Dedifferentiated amniotic fluid mesenchymal stem cell (primary cell): Measurements from ENCODE around the gene FAF2.

Source experiments
- DNase-seq: peaks from one replicate; pipeline ENCODE4 v3.0.0-alpha.2; 2016; ENCODE audit errors: extremely low spot score

The FAF2 gene

DNA sequence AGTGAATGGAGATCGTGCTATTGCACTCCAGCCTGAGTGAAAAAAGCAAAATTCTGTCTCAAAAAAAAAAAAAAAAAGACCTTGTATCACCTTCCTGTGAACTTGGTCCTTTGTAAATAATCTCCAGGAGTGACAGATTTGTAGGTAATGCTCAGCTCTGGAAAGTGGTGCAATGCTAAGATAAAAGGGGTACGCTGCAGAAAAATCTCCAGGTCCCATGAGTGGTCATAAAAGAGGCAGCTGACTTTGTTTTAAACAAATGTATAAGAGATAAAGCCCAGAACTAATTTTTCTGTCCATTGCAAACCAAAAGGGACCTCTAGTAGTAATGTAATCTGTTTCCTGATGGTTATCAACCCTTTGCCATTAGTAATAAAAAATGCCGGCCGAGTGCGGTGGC is 55.3 kb downstream of the FAF2 start:
- DNase-seq = no peak

DNA sequence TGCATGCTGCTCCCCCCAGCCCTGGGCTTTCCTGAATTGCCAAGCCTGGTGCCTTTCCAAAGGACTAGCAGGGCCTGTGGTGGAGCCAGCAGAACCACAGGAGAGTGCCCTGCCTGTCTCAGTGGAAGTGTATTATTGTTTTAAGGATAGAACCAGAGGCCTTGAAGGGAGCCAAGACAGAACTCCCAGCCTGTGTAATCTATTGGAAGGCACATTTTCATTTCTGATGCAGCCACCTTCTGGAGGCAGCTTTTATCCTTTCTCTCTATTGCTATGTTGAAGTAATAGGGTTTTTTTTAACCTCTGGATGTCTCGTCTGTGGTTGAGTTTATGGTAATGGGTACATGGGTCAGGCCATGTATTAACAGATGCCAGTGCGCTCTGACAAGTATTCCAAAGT is 59.7 kb downstream of the FAF2 start:
- no peak for DNase-seq

DNA sequence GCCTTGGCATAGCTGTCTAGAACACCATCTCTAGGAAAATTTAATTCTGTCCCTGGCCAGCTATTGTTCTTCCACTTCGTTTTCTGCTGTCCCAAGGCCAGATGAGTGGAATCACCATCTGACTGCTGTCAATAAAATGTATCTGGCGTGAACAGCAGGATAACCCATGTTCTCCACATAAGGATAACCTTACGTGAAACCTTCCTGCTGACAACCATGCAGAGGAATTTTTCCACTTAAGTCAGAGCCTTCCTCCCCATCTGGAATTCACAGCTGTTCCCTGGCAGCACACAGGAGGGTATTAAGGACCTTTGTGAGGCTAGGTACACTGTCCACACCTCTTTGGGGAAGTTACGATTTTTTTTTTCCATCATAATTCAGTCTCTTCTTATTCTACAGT is 60.4 kb downstream of the FAF2 start:
- no peak for DNase-seq

DNA sequence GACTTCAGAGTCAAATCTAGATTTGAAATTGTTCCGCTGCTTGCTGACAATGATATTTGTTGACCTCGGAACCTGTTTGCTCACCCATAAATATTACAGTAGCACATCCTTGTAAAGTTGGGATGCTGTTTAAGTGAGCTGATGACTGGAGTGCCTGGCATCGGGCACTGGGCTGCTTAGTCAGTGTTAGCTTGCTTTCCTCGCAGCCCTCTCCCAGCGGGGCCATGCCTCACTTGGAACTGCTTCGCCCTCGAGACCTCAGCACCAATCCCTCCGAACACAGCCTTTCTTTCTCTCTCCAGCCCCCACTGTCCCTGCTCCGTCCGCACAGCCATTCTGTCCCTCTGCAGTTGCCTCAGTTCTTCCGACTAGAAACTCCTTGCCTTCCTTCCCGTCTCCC is 65.6 kb downstream of the FAF2 start:
- no peak for DNase-seq

DNA sequence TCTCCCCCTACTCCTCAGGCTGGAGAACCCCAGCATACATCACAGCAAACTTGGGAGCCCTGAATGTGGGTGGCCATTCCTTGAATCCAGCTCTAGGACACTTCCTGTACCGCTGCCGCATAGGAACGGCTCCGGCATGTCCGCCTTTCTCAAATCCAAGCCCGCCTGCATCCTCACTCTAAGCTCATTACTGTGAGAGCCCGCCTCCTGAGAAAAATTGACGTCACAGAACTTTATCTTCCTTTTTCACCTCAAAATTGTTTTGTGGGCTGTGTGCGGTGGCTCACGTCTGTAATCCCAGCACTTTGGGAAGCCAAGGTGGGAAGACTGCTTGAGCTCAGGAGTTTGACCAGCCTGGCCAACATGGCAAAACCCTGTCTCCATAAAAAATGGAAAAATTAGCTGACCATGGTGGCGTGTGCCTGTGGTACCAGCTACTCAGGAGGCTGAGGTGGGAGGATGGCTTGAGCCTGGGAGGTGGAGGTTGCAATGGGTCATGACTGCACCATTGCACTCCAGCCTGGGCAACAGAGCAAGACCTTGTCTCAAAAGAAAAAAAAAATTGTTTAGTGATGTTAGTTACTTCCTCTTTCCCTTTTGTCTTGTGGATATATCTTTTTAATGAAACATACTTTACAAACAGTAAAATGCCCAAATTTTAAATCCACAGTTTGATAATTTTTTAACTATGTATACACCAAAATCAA is 66.2 kb downstream of the FAF2 start:
- no peak for DNase-seq

DNA sequence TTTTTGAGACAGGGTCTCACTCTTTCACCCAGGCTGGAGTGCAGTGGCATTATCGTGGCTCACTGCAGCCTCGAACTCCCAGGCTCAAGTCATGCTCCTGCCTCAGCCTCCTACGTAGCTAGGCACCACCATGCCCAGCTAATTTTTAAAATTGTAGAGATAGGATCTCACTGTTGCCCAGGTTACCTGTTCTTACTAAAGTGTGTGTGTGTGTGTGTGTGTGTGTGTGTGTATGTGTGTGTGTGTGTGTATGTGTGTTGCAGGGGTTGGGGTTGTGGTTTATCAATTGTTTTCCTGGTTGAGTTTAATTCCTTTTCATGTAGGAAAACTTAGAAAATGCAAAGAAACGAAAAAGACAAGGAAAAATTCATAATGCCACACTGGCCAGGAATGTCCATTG is 67.2 kb downstream of the FAF2 start:
- DNase-seq = no peak

DNA sequence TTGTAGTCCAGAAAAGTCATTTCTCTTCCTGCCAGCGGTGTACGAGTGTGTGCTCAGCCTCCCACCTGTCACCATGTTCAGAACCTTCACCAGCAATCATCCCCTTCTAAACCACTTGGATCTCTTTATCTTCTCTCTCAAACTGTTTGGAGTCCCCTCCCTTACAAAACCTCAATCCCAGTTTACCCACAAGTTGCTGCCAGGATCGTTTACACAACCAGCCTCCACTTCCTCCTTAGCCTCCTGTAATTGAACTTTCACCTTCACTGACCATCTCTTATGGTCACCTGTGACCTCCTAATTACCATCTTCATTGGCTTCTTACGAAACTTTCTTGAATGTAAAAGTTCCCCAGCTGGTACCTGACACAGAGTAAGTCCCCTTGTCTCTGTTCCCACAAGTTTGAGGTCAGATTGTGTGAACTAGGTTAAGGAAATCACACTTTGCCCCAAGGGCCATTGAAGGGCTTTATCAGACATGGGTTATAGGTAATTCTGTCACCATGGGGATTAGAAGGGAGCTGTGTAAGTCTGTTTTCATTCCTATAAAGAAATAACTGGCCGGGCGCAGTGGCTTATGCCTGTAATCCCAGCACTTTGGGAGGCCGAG is 69.0 kb downstream of the FAF2 start:
- no peak for DNase-seq

DNA sequence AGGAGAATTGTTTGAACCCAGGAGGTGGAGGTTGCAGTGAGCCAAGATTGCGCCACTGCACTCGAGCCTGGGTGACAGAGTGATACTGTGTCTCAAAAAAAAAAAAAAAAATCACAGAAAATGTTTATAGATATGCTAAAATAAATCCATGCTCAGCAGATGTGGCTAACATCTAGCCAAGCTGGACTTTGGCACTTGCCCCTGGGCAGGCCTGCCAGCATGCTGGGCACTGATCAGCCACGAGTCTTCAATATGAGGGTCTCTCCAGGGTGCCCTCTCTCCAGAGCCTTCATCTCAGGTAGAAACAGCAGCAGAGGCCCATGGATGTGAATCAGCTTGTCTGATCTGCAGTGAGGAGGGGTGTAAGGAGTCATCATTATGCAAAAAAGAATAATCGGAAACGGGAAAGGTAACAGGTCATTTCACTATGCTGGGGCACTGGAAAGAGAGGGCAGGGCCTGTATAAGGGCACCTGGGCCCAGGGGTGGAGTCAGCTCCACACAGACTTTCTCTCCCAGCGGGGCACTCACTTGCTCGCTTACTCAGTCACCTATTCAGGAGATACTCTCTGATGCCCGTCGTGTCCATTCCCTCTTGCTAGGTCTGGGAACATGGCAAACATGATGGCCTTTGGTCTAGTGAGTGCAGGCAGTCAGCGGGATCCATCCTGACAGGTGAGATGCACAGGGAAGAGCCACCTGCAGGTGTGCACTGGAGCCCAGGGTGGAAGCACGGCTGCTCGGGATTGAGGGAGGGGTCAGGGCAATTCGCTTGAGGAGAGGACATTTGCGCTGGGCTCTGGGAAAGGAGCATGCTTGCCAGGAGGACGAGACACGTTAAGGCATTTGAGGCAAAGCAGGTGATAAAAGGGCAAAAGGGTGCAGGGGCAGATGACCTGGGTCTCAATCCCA is 71.9 kb downstream of the FAF2 start:
- no peak for DNase-seq

DNA sequence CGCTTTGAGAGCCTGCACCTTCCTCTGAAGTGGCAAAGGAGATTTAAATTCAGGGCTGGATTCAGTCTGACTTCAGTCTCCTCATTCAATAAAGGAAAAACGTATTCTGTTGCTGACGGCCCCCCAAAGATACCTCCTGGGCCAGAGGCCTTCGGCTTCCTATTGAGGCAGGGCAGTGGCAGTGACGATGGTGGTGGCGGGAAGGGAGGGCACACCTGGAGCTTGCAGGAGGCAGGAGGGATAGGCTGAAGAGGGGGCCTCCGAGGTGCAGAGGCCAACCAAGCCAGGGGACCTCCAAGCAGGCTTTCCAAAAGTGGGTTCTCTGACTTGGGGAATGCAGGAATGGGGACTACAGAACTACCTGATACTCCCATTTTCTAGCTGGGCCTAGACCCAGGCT is 73.1 kb downstream of the FAF2 start:
- DNase-seq = no peak

DNA sequence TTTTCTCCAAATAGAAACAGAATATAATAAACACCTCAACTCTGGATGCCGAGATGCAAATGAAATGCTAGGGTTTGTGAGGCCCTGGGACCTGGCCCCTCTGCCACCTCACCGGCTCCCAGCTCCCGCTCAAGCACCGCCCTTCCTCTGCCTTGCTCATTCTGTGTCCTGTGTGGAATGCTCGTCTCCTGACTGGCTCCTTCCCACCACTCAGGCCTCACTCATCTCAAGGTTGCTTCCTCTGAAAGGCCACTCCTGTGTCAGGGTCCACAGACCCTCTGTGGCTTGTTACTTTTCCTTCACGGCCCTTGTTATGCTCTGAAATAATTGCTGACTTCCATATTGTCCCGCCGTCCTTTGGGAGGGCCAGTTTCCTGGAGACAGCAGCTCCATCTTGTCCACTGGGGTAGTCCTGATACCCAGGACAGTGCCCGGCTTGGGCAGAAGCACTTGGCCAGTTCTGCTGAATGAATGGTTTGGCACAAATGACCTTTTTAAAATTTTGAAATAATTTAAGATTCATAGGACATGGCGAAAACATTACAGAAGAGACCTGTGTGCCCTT is 73.6 kb downstream of the FAF2 start:
- no peak for DNase-seq

DNA sequence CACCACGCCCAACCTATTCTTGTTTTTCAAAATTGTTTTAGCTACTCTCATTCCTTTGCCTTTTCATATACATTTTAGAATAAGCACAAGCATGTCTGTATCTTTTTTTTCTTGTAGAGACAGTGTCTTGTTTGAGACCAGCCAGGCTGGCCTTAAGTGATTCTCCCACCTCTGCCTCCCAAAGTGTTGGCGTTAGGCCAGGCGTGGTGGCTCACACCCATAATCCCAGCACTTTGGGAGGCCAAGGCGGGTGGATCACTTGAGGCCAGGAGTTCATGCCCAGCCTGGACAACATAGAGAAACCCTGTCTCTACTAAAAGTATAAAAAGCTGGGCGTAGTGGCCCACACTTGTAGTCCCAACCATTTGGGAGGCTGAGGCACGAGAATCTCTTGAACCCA is 76.0 kb downstream of the FAF2 start:
- DNase-seq = no peak

DNA sequence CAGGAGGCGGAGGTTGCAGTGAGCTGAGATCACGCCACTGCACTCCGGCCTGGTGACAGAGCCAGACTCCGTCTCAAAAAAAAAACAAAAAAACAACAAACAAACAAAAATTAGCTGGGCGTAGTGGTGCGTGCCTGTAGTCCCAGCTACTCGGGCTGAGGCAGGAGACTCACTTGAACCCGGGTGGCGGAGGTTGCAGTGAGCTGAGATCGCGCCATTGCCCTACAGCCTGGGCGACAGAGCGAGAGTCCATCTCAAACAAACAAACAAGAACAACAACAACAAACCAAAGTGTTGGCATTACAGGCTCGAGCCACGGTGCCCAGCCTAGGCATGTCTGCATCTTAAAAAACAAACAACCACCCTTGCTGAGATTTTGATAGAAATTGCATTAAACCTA is 76.8 kb downstream of the FAF2 start:
- no peak for DNase-seq

DNA sequence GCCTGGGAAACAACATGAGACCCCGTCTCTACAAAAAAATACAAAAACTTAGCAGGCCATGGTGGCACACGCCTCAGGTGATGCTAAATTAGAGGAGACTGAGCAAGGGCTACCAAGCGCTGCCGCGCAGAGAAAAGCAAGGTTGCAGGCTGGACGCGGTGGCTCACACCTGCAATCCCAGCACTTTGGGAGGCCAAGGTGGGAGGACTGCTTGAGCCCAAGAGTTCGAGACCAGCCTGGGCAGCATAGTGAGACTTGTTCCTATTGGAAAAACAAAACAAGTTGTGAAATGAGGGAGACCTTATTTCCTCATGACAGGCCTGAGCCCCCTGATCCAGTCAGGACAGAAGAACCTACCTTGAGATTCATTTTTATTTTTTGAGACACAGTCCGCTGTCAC is 77.5 kb downstream of the FAF2 start:
- DNase-seq = no peak

DNA sequence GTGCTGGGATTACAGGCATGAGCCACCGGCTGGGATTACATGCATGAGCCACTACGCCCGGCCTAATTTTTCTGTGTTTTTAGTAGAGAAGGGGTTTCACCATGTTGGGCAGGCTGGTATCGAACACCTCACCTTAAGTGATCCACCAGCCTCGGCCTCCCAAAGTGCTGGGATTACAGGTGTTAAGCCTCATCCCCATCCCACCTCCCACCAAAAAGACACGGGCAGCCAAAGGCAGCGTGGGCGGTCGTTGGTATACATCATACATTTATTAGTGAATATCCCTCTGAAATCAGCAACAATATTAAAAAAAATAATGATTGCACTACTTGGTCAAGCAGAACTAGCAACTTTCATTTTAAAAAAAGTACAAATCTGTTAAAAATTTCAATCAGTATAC is 78.3 kb downstream of the FAF2 start:
- no peak for DNase-seq

DNA sequence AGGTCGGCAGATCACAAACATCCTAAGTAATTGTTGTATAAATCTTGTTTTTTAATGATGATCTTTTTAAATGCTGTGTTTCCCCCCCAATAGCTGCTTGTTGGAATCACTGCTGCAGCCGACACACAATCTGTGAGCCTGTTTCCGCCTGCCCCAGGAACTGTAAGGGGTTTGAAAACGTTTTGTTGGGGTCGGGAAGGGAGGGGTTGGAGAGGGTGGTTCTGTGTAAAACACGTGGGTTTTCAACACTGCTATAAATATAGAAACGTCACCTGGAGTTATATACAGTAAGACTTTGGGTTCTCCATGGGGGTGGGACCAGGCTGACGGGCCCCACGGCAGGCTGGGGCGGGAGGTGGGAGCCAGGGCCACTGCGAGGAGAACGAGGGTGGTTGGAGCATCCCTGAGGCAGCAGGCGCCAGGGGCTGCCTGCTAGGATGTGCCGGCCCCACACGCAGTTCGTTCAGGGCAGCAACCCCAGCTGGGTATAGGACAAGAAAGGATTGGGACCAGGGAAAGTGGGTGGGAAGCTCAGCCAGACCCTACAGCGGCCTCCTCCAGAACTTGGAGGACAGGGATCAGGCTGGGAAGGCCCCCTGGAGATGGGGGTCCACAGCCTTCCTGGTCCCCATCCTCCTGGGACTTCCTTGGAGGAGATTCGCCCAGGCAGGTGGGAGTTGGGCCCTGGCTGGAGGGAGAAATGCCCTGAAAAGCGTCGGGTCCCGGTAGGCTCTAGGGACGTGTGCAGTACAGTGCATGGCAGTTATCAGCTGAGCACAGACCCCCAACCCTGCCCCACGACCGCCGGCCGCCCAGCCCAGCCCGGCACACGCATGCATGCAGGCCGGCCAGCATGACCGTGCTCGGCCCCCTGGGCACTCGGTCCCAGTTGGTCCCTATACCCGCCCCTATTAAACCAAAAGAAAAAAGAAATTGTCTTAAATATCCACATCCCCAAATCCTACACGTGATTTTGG is 79.3 kb downstream of the FAF2 start:
- no peak for DNase-seq

DNA sequence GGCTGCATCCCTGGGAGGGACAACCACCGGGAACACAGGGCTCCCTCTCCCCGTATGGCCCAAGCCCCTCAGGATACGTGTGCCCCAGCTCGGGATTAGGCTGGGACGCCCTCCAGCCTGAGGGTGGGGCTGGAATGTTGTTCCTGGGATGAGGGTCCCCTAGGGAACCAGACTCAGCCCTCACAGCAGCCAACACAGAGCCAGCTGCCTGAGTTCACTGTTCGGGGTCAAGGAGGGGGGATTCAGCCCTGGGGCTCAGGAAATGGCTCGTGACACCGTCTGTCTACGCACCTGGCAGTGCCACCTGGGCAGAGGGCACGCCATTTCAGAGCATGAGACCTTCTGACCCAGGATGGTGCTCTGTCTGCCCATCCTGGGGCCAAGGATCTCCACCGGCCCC is 80.1 kb downstream of the FAF2 start:
- no peak for DNase-seq

DNA sequence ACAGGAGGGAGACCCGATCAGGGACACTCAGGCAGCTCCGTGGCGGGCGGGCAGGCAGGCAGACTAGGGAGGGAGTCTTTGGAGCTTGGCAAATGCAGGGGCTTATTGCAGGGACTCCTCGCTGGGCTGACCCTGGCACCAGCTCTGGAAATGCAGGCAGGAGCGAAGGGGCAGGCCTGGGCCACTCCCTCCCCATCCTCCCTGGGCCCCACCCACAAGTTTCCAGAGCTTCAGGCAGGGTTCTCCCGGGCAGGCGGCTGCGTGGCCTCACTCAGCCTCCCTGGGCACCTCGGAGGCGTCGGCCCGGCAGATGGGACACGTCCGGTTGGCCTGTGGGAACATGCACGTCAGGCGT is 80.6 kb downstream of the FAF2 start:
- DNase-seq = no peak

DNA sequence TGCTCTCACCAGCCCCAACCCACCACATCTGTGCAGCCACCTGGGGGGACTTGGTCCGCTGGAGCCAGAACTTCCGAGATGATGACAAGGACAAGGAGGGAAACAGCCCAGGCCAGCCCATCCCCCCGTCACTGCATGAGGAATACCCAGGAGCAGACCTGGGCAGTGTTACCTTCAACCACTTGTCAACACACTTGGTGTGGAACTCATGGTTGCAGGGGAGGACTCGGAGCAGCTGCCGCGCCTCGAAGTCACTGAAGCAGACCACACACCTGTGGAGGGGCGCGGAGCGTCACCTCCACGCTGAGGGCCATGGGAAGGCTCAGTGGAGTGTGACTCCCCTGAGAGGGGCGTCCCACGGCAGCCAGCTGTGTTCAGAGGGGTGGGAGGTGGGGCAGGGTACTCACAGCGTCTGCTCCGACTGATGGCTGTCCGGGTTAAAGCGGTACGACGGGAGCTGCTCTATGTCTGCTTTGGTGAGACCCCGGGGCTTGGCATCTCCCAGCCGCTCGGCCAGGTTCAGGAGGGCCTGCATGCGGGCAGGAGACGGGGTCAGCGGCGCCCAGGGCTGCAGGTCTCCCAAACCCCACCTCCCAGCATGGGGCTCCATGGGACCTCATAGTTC is 81.0 kb downstream of the FAF2 start:
- no peak for DNase-seq

DNA sequence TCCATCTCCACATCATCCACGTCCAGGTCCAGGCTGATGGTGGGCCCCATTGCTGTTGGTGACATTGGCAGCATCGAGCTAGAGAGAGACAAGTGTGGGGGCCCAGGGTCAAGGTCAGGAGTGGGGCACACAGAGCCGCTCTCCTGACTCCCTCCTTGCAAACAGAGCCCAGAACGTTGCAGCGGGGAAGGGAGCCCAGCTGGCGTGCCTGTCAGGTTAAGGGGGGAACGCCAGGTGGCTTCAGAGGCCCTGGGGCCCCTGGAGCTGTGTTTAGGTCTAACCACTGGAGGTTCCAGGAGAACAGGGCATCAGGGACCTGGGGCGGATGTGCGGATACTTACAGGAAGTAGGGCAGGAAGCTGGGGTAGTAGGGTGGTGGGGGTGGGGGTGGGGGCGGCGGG is 81.6 kb downstream of the FAF2 start:
- no peak for DNase-seq

DNA sequence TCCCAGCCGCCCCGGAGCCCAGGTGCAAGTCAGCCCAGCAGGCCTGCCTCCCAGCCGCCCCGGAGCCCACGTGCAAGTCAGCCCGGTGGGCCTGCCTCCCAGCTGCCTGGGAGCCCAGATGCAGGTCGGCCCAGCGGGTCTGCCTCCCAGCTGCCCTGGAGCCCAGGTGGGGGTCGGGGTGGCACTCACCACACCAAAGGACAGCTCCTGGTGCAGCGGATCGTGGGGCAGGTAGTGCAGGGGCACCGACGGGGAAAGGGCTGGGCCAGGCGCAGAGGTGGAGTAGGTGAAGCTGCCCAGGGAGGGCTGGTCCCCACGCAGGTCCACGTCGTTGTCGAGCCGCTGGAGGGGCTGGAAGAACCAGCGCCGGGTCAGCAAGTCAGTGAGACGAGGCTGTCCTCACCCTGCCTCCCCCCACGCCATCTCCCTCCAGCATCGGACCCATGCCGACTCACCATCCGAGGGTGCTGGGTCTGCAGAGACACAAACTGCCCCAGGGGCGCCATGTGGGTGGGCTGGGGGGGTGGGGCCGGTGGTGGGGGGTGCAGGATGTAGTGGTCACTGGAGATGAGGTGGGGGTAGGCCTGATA is 82.3 kb downstream of the FAF2 start:
- DNase-seq = no peak
